Central memory CD8-positive, alpha-beta T cell (primary cell): ENCODE results near the gene LSM4.

Experiments
- ATAC-seq: fragments of 150-1000 bp; cut with Tn5 transposase; replicated peaks from 2 replicates; pipeline ENCODE4 v1.10.0; 2022; ENCODE audit warnings: mild to moderate bottlenecking, moderate FRiP score, moderate number of reproducible peaks; ENCODE audit not compliant: poor library complexity, severe bottlenecking; ENCODE audit errors: extremely low read depth
- DNase-seq, 2 donors: peaks; one replicate each; pipeline ENCODE4 v3.0.0; 2021; ENCODE audit warnings: low spot score in 2 of 2
- H3K27ac Mint-ChIP-seq: one replicate; pipeline ENCODE4 v1.8.0; 2022; ENCODE audit warnings: low read depth, mild to moderate bottlenecking, moderate library complexity, mixed read lengths
- H3K27me3 Mint-ChIP-seq: one replicate; pipeline ENCODE4 v1.8.0; 2022; ENCODE audit warnings: mixed read lengths
- H3K36me3 Mint-ChIP-seq: one replicate; pipeline ENCODE4 v1.8.0; 2022; ENCODE audit warnings: mild to moderate bottlenecking, moderate library complexity, mixed read lengths; ENCODE audit not compliant: insufficient read depth
- H3K4me1 Mint-ChIP-seq: one replicate; pipeline ENCODE4 v1.8.0; 2022; ENCODE audit warnings: mixed read lengths
- H3K4me3 Mint-ChIP-seq: one replicate; pipeline ENCODE4 v1.8.0; 2022; ENCODE audit warnings: mild to moderate bottlenecking, moderate library complexity, mixed read lengths
- H3K9me3 Mint-ChIP-seq: one replicate; pipeline ENCODE4 v1.8.0; 2022; ENCODE audit warnings: mixed read lengths

LSM4 gene

GRCh38 chr19:18306209-18306887, 16.5 kb downstream of the LSM4 start:
- Mint-ChIP-seq H3K4me1 (peaks cover 40% of the 10 kb centered on the region), H3K4me3 (peak overlapping the region; percentile 86)
- no peak for DNase-seq

DNA sequence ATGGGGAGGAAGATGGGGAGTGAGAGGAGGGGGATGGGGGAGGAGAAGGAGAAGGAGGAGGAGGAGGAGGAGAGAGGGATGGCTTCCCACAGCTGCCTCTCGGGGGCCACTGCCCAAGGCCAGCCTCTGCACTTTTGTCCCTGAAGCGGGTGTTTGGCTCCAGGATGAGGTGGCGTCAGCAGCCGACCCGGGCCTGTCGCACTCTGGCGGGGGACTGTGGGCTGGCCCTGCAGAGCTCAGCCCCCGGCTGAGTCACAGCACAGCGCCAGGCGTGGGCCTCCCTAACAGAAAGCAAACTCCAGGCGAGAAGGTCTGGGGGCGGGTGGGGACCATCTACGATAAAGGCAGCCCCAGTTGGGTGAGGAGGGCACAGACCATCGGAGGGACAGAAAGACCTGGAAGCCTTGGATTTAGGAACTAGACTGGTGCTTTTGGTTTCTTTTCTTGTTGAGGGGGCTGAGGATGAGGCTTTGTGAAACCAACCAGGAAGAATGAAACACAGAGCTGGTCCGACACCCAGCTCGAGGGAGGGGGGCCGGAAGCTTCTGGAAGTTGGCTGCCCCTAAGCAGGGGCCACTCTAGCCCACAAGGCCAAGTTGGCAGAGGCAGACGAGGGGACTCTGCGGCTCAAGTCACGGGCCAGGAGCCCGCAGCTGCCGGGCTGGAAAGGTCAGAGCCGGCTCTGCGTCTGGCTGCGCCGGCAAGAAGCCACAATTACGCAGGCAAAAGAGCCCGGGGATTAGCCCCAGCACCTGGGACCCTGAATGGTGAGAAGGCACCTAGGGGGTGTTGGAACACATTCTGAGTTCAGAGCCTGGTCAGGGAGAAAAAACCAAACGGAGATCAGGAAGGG, 18.2 kb downstream of the LSM4 start:
- peak; percentile 62 to 78 for DNase-seq
- H3K27ac Mint-ChIP-seq = peak overlapping the region; percentile 98
- ATAC-seq = peak; percentile 83
- no peaks in the 10 kb centered on the region for H3K9me3 Mint-ChIP-seq
- H3K4me1 Mint-ChIP-seq = peaks cover 40% of the 10 kb centered on the region
- no peaks in the 10 kb centered on the region for H3K27me3 Mint-ChIP-seq
- peaks cover 33% of the 10 kb centered on the region for H3K36me3 Mint-ChIP-seq
- peak overlapping the region; percentile 86 for H3K4me3 Mint-ChIP-seq

More at GRCh38 chr19:18306209-18306887, 16.5 kb downstream of the LSM4 start:
- Mint-ChIP-seq H3K9me3 (no peaks in the 10 kb centered on the region), H3K27ac (peak overlapping the region; percentile 98), H3K27me3 (no peaks in the 10 kb centered on the region), H3K36me3 (peaks cover 37% of the 10 kb centered on the region)
- ATAC-seq = no peak

- Mint-ChIP-seq H3K4me3 (peak overlapping the region; percentile 86), H3K27me3 (no peaks in the 10 kb centered on the region), H3K36me3 (peaks cover 33% of the 10 kb centered on the region), H3K4me1 (peaks cover 40% of the 10 kb centered on the region), H3K9me3 (no peaks in the 10 kb centered on the region), H3K27ac (peak overlapping the region; percentile 98)
- DNase-seq = no peak
- ATAC-seq = peak; percentile 0
Observed at GRCh38 chr19:18304208-18304457, 18.7 kb downstream of the LSM4 start.

GRCh38 chr19:18301718-18302111, 21.2 kb downstream of the LSM4 start:
- Mint-ChIP-seq H3K4me1 (peaks cover 30% of the 10 kb centered on the region), H3K9me3 (no peaks in the 10 kb centered on the region), H3K27ac (peak overlapping the region; percentile 38), H3K27me3 (no peaks in the 10 kb centered on the region), H3K36me3 (peaks cover 24% of the 10 kb centered on the region), H3K4me3 (peak overlapping the region; percentile 31)
- ATAC-seq (no peak), DNase-seq (no peak)

DNA sequence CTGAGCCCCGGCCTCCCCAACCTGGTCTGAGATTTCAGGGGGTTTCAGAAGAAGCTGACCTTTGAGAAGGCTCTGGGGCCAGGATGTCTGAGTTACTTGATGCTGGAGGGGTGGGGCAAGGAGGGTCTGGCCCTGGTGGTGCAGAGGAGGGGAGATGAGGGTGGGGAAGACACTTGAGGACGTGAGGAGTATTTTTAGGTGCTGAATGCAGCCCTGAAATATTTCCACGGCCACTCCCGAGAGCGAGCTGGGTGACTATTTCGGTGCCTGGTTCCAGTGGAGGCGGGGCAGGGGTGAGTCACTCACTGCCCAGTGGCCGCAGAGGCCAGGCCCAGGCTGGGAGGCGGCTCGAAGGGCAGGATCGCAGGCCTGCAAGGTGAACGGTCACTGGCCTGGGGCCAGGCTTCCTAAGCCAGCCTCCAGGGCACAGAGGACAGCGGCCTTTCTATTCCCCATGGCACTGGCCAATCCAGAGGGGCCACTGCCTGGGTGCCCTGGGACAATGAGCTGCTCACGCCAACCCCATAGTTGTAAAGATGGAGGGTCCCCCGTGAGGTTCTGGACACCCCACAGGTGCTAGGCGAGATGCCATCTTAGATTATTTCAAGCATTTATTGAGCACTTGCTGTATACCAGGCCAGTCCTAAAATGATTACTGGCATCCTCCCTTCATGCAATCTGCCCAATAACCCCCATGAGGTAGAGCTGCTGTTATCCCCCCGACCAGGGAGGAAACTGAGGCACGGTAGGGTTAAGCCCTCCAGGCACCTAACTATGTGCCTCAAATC, 21.8 kb downstream of the LSM4 start:
- ATAC-seq (no peak), DNase-seq (no peak)
- Mint-ChIP-seq H3K27ac (peak overlapping the region; percentile 38), H3K36me3 (peaks cover 20% of the 10 kb centered on the region), H3K9me3 (no peaks in the 10 kb centered on the region), H3K4me3 (no peak overlapping the region), H3K4me1 (peaks cover 30% of the 10 kb centered on the region), H3K27me3 (no peaks in the 10 kb centered on the region)

DNA sequence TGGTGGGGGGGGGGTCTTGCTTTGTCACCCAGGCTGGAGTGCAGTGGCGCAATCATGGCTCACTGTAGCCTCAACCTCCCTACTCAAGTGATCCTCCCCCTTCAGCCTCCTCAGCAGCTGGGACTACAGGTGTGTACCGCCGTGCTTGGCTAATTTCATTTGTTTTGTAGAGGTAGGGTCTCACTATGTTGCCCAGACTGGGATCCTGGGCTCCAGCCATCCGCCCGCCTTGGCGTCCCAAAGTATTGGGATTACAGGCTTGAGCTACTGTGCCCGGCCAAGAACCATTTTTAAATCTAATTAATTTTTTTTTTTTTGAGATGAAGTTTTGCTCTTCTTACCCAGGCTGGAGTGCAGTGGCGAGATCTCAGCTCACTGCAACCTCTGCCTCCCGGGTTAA, 23.2 kb downstream of the LSM4 start:
- H3K4me3 Mint-ChIP-seq = no peak overlapping the region
- H3K27ac Mint-ChIP-seq = no peak overlapping the region

GRCh38 chr19:18298601-18299000, 24.3 kb downstream of the LSM4 start:
- Mint-ChIP-seq H3K4me1 (peaks cover 31% of the 10 kb centered on the region), H3K4me3 (no peak overlapping the region), H3K27me3 (no peaks in the 10 kb centered on the region), H3K36me3 (peaks cover 10% of the 10 kb centered on the region), H3K27ac (no peak overlapping the region), H3K9me3 (no peaks in the 10 kb centered on the region)
- DNase-seq = no peak
- ATAC-seq = no peak

More for the DNA sequence above, 23.2 kb downstream of the LSM4 start:
- H3K36me3 Mint-ChIP-seq = peaks cover 18% of the 10 kb centered on the region
- DNase-seq (no peak), ATAC-seq (no peak)
- no peaks in the 10 kb centered on the region for H3K9me3 Mint-ChIP-seq
- no peaks in the 10 kb centered on the region for H3K27me3 Mint-ChIP-seq
- peaks cover 32% of the 10 kb centered on the region for H3K4me1 Mint-ChIP-seq

- Mint-ChIP-seq H3K9me3 (no peaks in the 10 kb centered on the region), H3K4me3 (no peak overlapping the region)
Observed at GRCh38 chr19:18297308-18297707, 25.6 kb downstream of the LSM4 start.

GRCh38 chr19:18295034-18295451, 27.8 kb downstream of the LSM4 start:
- DNase-seq (no peak), ATAC-seq (no peak)
- Mint-ChIP-seq H3K27me3 (no peaks in the 10 kb centered on the region), H3K36me3 (peaks cover 9% of the 10 kb centered on the region), H3K4me3 (no peak overlapping the region), H3K27ac (peak overlapping the region; percentile 93), H3K4me1 (peaks cover 51% of the 10 kb centered on the region), H3K9me3 (no peaks in the 10 kb centered on the region)

More at GRCh38 chr19:18297308-18297707, 25.6 kb downstream of the LSM4 start:
- no peak for ATAC-seq
- H3K36me3 Mint-ChIP-seq = peaks cover 7% of the 10 kb centered on the region
- H3K27me3 Mint-ChIP-seq = no peaks in the 10 kb centered on the region
- peaks cover 34% of the 10 kb centered on the region for H3K4me1 Mint-ChIP-seq
- H3K27ac Mint-ChIP-seq = no peak overlapping the region
- DNase-seq = no peak

DNA sequence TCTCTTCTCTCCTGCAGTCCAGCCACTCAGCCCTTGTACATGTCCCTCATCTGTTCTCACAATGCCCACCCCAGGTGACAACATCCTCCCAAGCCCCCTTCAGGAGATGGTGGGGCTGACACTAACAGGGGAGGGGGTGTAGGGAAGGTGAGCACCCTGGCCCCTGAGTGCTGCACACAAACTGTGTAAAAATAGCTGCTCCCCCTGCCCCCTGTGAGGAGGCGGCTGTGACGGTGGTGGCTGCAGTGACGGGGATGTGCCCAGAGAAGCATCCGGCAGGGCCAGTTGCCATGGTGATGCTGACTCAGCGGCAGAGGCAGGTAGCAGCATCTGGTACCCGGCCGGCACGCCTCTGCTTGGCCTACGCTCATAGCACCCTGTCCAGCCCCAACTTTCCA, 28.4 kb downstream of the LSM4 start:
- peak overlapping the region; percentile 93 for H3K27ac Mint-ChIP-seq
- DNase-seq (peak; percentile 71 to 89), ATAC-seq (peak; percentile 73)
- H3K36me3 Mint-ChIP-seq = peaks cover 12% of the 10 kb centered on the region
- H3K4me1 Mint-ChIP-seq = peaks cover 57% of the 10 kb centered on the region
- peak overlapping the region; percentile 86 for H3K4me3 Mint-ChIP-seq
- no peaks in the 10 kb centered on the region for H3K9me3 Mint-ChIP-seq
- H3K27me3 Mint-ChIP-seq = no peaks in the 10 kb centered on the region

DNA sequence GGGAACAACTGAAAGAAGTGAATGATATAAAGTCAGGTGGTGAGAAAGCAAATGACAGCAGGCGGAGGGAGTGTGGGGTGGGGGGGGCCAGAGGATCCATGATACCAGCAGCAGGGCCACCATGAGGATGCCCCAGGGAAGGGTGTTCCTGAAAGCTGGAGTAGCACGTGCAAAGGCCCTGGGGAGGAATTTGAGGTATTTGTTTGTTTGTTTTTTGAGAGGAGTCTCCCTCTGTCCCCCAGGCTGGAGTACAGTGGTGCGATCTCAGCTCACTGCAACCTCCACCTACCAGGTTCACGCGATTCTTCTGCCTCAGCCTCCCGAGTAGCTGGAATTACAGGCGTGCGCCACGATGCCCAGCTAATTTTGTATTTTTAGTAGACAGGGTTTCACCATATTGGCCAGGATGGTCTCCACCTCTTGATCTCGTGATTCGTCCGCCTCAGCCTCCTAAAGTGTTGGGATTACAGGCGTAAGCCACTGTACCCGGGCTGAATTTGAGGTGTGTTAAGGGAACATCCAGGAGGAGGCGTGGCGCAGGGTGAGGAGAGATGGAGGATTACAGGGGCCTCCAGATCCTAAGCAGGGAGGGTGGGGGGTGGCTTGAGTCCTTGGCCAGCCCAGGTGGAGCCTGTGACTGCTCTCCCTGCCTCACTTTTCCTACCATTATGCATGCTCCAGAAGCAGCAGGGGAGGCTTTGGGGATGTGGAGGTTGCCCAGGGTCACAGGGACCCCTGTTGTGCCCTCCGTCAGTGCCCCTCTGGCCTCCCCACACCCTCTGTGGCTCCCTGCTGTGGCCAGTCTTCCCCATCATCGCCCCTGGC, 29.0 kb downstream of the LSM4 start:
- DNase-seq = no peak
- no peak for ATAC-seq
- Mint-ChIP-seq H3K9me3 (no peaks in the 10 kb centered on the region), H3K27me3 (no peaks in the 10 kb centered on the region), H3K36me3 (peaks cover 12% of the 10 kb centered on the region), H3K27ac (peak overlapping the region; percentile 93), H3K4me1 (peaks cover 61% of the 10 kb centered on the region), H3K4me3 (peak overlapping the region; percentile 86)
